T-helper 22 cell (primary cell): ENCODE measurements around the gene CHMP1A.
"Not testable (repeated sequence)": the region's sequence is repeated elsewhere in the genome, so short reads cannot be mapped to it uniquely, and the experiment has no call there.

Experiments
- DNase-seq: peaks from one replicate; pipeline ENCODE4 v3.0.0-alpha.2; 2020; ENCODE audit warnings: low read depth

The CHMP1A gene

GRCh38 chr16:89657442-89658220, at the start of gene CHMP1A, which contains the start of gene SPATA33:
Gene CHMP1A (minus strand): TSS chr16:89657708. CDS start chr16:89657588, 120 bp downstream.
Gene SPATA33 (plus strand): TSS chr16:89657836. CDS start chr16:89657912, 76 bp downstream.
- DNase-seq = peak; percentile 86

- DNase-seq = no peak
Measured at GRCh38 chr16:89706518-89707260, 49.2 kb upstream of the CHMP1A start.

GRCh38 chr16:89705006-89705405, 47.5 kb upstream of the CHMP1A start:
- DNase-seq = no peak

GRCh38 chr16:89704281-89704680, 46.8 kb upstream of the CHMP1A start:
- no peak for DNase-seq

GRCh38 chr16:89701425-89702406, 44.2 kb upstream of the CHMP1A start, which contains the start of gene SPATA2L:
Gene SPATA2L (minus strand): TSS chr16:89701705. CDS start chr16:89701232, 473 bp downstream.
- DNase-seq = peak; percentile 96

- DNase-seq = peak; percentile 36
Measured at GRCh38 chr16:89700649-89701424, 43.3 kb upstream of the CHMP1A start.

DNA sequence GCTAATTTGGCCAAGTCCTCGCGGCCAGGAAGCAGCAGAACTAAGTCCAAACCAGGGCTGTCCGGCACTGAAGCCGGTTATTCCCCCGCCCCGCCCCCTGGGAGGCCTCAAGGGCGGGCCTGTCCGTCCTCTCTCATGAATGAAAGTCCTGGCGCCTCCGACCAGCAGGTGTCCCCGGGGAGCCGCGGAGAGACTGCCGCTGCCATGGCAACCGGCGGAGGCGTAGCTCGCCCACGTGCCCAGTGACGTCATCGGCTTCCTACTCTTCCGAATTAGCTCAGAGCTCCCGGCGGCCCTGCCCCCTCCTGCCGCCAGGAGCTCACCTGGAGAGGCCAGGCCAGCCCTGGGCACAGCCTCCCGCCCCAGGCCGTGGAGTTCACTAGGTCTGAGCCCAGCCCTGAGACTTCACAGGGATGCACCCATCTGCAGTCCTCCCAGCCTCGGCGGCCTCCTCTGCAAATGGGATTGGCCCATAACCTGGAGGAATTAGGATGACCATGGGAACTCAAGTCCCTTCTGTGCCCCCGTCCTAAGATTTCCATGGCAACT, 42.7 kb upstream of the CHMP1A start:
- peak; percentile 96 for DNase-seq

GRCh38 chr16:89699629-89700099, 42.2 kb upstream of the CHMP1A start:
- not testable (repeated sequence) for DNase-seq

GRCh38 chr16:89698717-89699116, 41.2 kb upstream of the CHMP1A start:
- DNase-seq = not testable (repeated sequence)

GRCh38 chr16:89697616-89698331, 40.3 kb upstream of the CHMP1A start:
- DNase-seq = no peak

- DNase-seq = no peak
Measured at GRCh38 chr16:89697161-89697615, 39.7 kb upstream of the CHMP1A start.

DNA sequence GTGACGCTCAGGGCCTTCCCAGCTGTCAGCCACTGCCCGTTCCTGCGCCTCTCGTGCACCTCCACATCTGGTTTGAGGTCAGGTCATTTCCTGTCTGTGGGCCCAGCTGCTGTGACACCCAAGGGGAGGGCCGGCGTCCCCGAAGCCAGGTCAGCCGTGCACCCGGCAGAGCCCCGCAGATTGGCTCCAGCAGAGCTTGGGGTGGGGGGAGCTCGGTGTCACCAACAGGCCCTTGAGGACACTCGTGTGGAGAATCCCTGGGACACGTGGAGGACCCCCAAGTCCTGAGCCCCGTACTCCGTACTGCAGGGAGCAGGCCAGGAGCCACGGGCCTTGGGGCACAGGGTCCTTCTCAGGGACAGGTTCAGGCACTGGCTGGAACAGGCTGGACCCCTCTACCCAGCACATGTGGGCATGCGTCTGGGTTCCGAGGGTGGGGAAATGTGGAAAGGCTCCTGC, 39.2 kb upstream of the CHMP1A start:
- DNase-seq = no peak

DNA sequence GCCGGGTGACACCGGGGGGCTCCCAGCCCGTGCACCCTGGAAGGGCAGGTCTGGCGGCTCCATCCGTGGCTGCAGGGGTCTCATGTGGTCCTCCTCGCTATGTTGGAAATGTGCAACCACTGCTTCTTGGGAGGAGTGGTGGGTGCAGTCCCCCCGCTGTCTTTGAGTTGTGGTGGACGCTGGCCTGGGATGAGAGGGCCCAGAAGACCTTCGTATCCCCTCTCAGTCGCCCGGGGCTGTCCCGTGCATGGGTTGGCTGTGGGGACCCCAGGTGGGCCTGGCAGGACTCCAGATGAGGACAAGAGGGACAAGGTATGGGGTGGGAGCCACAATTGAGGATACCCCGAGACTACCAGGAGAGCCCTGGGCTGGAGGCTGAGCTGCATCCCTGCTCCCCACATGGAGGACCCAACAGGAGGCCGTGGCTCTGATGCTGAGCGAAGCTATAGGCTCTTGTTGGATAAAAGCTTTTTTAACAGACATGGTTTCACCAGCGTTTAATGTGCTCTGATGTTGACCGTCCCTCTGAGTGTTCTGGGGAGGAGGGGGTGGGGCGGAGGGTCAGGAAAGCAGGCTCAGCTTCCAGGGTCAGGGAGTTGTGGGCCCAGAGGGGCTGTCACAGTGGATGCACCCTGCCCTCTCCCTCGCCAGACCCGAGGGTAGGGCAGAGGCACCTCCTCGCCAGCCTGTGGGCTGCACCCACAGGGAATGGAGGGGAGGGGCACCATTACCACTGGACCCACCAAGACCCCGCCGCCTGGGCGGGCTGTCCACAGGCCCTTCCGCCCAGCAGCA, 38.6 kb upstream of the CHMP1A start:
- no peak for DNase-seq

DNA sequence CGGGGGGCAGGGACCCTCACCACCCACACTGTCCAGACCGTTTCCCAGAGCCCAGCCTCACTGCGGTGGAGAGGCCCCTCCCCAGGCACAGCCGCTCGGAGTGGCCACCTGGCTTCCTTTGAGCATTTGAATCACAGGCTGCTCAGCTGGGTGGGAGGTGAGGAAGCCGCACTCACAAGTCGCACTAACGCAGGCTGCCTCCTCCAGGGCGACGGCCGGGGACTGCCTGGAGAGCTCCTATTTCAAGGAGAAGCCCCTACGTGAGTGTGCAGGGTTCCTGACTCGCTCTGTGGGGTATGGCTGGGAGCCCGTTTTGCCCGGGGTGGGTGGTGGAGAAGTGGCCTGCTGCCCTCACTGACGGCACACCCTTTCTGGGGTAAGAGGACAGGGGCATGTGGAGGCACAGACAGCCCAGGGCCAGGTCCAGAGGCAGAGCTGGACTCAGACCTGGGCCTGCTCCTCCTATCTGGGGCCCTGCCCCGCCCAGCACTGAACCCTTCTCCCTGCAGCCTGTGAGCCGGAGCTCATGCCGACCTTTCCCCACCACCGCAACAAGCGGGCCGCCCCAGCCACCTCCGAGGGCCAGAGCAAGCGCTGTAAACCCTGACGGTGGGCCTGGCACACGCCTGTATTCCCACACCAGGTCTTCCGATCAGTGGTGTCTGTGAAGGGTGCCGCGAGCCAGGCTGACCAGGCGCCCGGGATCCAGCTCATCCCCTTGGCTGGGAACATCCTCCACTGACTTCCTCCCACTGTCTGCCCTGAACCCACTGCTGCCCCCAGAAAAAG, 37.8 kb upstream of the CHMP1A start:
- no peak for DNase-seq

GRCh38 chr16:89694784-89695085, 37.2 kb upstream of the CHMP1A start:
- DNase-seq = not testable (repeated sequence)

- DNase-seq = no peak
Measured at GRCh38 chr16:89693931-89694783, 36.6 kb upstream of the CHMP1A start.

GRCh38 chr16:89693289-89693731, 35.8 kb upstream of the CHMP1A start:
- DNase-seq = no peak
